Measurements from ENCODE around the gene PLBD2. TPM values are rescaled to one million over a fixed set of nuclear protein-coding genes. Genes with fewer than 3 reads are reported as not detected.
"Not testable (repeated sequence)": the region's sequence is repeated elsewhere in the genome, so short reads cannot be mapped to it uniquely, and the experiment has no call there.

The PLBD2 gene
- total RNA-seq, 3 donors from 2014 or later: 14.3 to 27.8 (median 25.9) TPM

GRCh38 chr12:113347892-113348291 is 10.5 kb upstream of the PLBD2 start:
- DNase-seq (no peak), ATAC-seq (no peak)
- TF ChIP-seq, protein P1, sequence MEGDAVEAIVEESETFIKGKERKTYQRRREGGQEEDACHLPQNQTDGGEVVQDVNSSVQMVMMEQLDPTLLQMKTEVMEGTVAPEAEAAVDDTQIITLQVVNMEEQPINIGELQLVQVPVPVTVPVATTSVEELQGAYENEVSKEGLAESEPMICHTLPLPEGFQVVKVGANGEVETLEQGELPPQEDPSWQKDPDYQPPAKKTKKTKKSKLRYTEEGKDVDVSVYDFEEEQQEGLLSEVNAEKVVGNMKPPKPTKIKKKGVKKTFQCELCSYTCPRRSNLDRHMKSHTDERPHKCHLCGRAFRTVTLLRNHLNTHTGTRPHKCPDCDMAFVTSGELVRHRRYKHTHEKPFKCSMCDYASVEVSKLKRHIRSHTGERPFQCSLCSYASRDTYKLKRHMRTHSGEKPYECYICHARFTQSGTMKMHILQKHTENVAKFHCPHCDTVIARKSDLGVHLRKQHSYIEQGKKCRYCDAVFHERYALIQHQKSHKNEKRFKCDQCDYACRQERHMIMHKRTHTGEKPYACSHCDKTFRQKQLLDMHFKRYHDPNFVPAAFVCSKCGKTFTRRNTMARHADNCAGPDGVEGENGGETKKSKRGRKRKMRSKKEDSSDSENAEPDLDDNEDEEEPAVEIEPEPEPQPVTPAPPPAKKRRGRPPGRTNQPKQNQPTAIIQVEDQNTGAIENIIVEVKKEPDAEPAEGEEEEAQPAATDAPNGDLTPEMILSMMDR (IDR thresholded peaks at IDR 0.05): no peak
- no peaks in the 10 kb centered on the region for H3K4me1 ChIP-seq (ENCODE audit: low read depth)
- no peak overlapping the region for H3K4me3 ChIP-seq
- no peaks in the 10 kb centered on the region for H3K36me3 ChIP-seq (ENCODE audit: low read depth)
- intact Hi-C loops (cut with DNase I, micrococcal nuclease): no loop called here
- H3K9me3 ChIP-seq: no peaks in the 10 kb centered on the region

DNA sequence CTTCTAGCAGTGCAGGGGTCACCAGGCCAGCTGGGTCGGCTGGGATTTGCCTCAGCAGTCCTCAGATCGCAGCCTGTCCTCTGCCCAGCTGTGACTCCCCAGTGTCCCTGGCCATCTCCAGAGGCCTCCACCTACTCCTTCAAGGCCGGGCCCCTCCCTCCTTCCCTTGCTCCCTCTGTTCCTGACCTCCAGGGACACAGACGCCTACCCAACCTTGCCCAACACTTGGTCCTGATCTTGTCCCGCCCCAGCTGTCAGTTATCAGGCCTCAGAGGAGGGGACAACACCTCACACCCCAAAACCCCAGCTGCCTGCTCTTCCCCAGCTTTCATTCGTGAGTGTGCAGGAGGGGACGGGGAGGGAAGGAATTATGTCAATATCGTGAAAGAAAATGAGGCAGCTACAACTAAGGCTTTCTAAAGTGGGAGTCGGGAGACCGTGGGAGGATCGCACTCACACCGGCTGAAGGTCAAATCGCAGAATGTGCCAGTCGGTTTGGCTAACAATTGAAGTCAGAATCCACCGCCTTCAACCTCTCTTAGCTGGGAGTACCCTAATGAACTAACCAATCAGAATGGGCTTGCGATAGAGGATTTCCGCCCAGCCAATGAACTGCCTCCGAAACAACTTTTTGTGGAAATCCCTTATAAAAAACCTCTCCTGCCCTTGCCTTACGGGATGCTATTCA is 9.4 kb upstream of the PLBD2 start:
- intact Hi-C loops (cut with DNase I, micrococcal nuclease): no loop called here
- TF ChIP-seq, protein P1 (IDR thresholded peaks at IDR 0.05): no peak
- Histone ChIP-seq H3K4me3 (no peak overlapping the region), H3K36me3 (ENCODE audit: low read depth) (no peaks in the 10 kb centered on the region), H3K4me1 (ENCODE audit: low read depth) (no peaks in the 10 kb centered on the region), H3K9me3 (no peaks in the 10 kb centered on the region)
- no peak for DNase-seq
- no peak for ATAC-seq

DNA sequence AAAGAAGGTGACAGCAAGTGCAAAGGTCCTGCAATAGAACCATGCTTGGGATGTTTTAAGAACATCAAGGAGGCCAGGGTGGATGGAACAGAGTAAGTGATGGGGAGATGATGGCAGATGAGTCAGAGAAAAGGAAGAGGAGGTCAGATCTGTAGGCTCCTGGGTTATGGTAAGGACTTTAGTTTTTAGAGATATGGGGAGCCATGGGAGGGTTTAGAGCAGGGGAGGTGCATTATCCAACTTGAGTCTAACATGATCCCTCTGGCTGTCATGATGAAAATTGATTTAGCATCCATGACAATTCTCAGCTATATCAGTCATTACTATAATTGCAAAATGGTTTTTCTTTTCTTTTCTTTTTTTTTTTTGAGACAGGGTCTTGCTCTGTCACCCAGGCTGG is 7.3 kb upstream of the PLBD2 start:
- DNase-seq (no peak), ATAC-seq (no peak)
- intact Hi-C loops (cut with DNase I, micrococcal nuclease): no loop called here
- Histone ChIP-seq H3K4me3 (no peak overlapping the region), H3K36me3 (ENCODE audit: low read depth) (no peaks in the 10 kb centered on the region), H3K9me3 (no peaks in the 10 kb centered on the region), H3K4me1 (ENCODE audit: low read depth) (no peaks in the 10 kb centered on the region)
- TF ChIP-seq, protein P1 (IDR thresholded peaks at IDR 0.05): no peak

- intact Hi-C loops (cut with DNase I, micrococcal nuclease); DNase-seq; H3K4me1 ChIP-seq (ENCODE audit: low read depth); H3K9me3 ChIP-seq; H3K36me3 ChIP-seq (ENCODE audit: low read depth); ATAC-seq; H3K4me3 ChIP-seq: not testable (repeated sequence)
These were observed 4.2 kb upstream of the PLBD2 start for GRCh38 chr12:113354192-113354591.

GRCh38 chr12:113359133-113359938 is 949 bp downstream of the PLBD2 start:
- H3K36me3 ChIP-seq (ENCODE audit: low read depth): no peaks in the 10 kb centered on the region
- DNase-seq: peak in 2 of 3 donors; percentile 39 to 52
- TF ChIP-seq, protein P1 (IDR thresholded peaks at IDR 0.05): no peak
- intact Hi-C loops (cut with DNase I, micrococcal nuclease): no loop called here
- peak overlapping the region; percentile 72 for H3K4me3 ChIP-seq
- H3K4me1 ChIP-seq (ENCODE audit: low read depth): no peaks in the 10 kb centered on the region
- peak; percentile 1 for ATAC-seq
- no peaks in the 10 kb centered on the region for H3K9me3 ChIP-seq

All from mucosa of descending colon (tissue), 3 donors.